Panc1 (cell line): Measurements from ENCODE around the gene UPK2. TPM values are rescaled to one million over a fixed set of nuclear protein-coding genes. Genes with fewer than 3 reads are reported as not detected.

Experiments
- ATAC-seq: fragments of 200-7000 bp; cut with Tn5 transposase; 2 replicates; pipeline ENCODE4 v1.9.1; 2020; ENCODE audit warnings: mild to moderate bottlenecking, moderate library complexity
- BruUV-seq: library from RNA; stranded (reverse); fragments of 400-500 nt; replicated peaks from 2 replicates; lab custom pipeline; 2021; lab: Mats Ljungman, UMichigan
- CTCF ChIA-PET: fragments of 300-600 bp; sonication (Branson Sonifier 250); formaldehyde crosslinking; loops from one replicate; lab custom pipeline; 2022; ENCODE audit warnings: antibody characterized with exemption; lab: Charles Lee
- POLR2A ChIA-PET: fragments of 300-600 bp; sonication (Branson Sonifier 250); formaldehyde crosslinking; loops from one replicate; lab custom pipeline; 2022; ENCODE audit warnings: antibody characterized with exemption; lab: Charles Lee
- DNase-seq: peaks from one replicate; pipeline ENCODE4 v3.0.0-alpha.2; 2010; ENCODE audit warnings: low read depth, low spot score
- H3K27ac ChIP-seq: 2 replicates; pipeline ENCODE4 v1.5.1; 2011; ENCODE audit warnings: mild to moderate bottlenecking, low read length, inconsistent platforms
- H3K27me3 ChIP-seq: fragments of 200-500 bp; sonication (Bioruptor generic); 2 replicates; pipeline ENCODE4 v1.6.0; 2014; ENCODE audit warnings: low read length, inconsistent platforms; ENCODE audit not compliant: control insufficient read depth, insufficient read depth
- H3K36me3 ChIP-seq: fragments of 200-500 bp; sonication (Bioruptor generic); 2 replicates; pipeline ENCODE4 v1.5.1; 2014; ENCODE audit warnings: inconsistent platforms, mild to moderate bottlenecking, low read length, moderate library complexity; ENCODE audit not compliant: control insufficient read depth, insufficient read depth
- H3K4me1 ChIP-seq: 2 replicates; pipeline ENCODE4 v1.5.1; 2011; ENCODE audit warnings: inconsistent platforms, mild to moderate bottlenecking, low read length, moderate library complexity; ENCODE audit not compliant: control insufficient read depth, insufficient read depth
- H3K4me3 ChIP-seq, 2 experiments: 2 replicates each; pipeline ENCODE4 v1.5.1; 2011 to 2012; ENCODE audit warnings: low read depth in 2 of 2, low read length in 2 of 2, mild to moderate bottlenecking in 2 of 2, inconsistent platforms in 1 of 2, moderate library complexity in 1 of 2
- H3K9me3 ChIP-seq: fragments of 200-500 bp; sonication (Bioruptor generic); 2 replicates; pipeline ENCODE4 v1.5.1; 2014; ENCODE audit warnings: low read depth, mild to moderate bottlenecking, inconsistent platforms, low read length, moderate library complexity; ENCODE audit not compliant: control insufficient read depth, insufficient read depth
- POLR2AphosphoS5 ChIP-seq: IDR thresholded peaks from 2 replicates; pipeline ENCODE4 v1.6.1; 2012; ENCODE audit warnings: mild to moderate bottlenecking, low read depth, low read length, moderate library complexity
- SIN3A ChIP-seq: IDR thresholded peaks from 2 replicates; pipeline ENCODE4 v1.6.1; 2012; ENCODE audit warnings: low read depth, mild to moderate bottlenecking, low read length, moderate library complexity, borderline replicate concordance; ENCODE audit not compliant: insufficient read depth
- TCF7L2 ChIP-seq: IDR thresholded peaks from 2 replicates; pipeline ENCODE4 v1.6.1; 2011; ENCODE audit warnings: mild to moderate bottlenecking, low read depth, low read length, inconsistent platforms
- in situ Hi-C: cut with HindIII; loops from 2 replicates; pipeline ENCODE4 v1.10.0; 2016; ENCODE audit warnings: low sequenced_read_pairs, low pct_unique_long_range_greater_than_20kb
- intact Hi-C: fragments of 100-400 bp; cut with micrococcal nuclease; formaldehyde crosslinking; loops from one replicate; pipeline ENCODE4 v1.10.0; 2022; ENCODE audit not compliant: unreplicated experiment
- total RNA-seq: library from RNA; stranded (reverse); gene quantifications from one replicate; pipeline ENCODE4 v1.2.1, GENCODE V29; 2021; ENCODE audit not compliant: unreplicated experiment
- TF ChIP-seq, protein P1 (sequence below): fragments of 450-650 bp; IDR thresholded peaks from 2 replicates; pipeline ENCODE4 v1.5.1; 2017; ENCODE audit warnings: mild to moderate bottlenecking
- TF ChIP-seq, protein P2 (sequence below), 2 experiments: IDR thresholded peaks; 2 replicates each; pipeline ENCODE4 v1.6.1; 2011 to 2012; ENCODE audit warnings: low read depth in 2 of 2, control low read depth in 1 of 2, low read length in 1 of 2, mild to moderate bottlenecking in 1 of 2, moderate library complexity in 1 of 2; ENCODE audit not compliant: insufficient read depth in 1 of 2

Gene UPK2
- total RNA-seq, 1 experiment from 2014 or later, result 0.92 TPM

DNA sequence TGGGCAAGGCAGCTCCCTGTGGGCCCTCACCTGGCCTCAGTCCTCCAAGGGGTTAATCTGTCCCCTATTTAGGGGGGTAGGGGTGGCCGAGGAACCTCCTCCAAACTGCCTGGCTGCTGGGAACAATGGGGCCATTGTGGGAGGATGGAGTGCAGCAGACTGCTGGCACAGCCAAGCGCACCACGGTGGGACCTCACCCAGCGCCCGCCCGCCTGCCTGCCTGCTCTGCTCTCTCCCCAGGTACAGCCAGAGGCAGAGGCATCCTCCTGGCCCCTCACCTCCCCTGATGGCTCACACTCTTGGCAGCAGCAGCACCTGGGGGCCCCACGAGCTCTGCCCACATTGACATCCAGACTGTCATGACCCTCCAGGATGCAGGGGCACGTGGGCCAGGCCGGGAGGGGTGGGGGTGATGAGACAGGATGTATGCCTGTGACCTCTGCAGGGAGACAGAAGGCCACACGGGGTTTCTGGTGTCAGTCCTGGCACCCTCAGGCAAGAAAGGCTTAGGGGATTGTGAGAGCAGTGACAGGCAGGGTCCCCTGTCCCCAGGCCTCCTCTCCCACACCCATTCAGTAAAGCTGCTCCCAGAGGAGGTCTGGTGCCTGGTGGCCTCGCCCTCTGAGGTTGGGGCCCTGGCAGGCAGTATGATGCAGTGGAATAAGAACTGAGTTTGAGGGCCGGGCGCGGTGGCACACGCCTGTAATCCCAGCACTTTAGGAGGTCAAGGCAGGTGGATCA, 41.8 kb upstream of the UPK2 start:
- peak; percentile 4 for ATAC-seq

DNA sequence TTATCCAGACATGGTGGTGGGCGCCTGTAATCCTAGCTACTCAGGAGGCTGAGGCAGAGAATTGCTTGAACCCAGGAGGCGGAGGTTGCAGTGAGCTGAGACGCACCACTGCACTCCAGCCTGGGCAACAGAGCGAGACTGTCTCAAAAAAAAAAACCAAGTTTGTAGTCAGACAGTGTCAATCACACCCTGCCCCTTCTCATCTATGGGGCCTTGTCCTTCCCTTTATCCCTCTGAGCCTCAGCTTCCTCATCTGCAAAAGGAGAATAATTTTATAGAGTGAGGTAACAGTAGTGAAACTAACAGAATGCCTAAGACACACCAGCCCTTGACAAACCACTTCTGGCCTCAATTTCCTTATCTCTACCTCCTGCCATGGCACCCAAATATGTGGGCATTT, 41.1 kb upstream of the UPK2 start:
- Histone ChIP-seq H3K27ac (peak overlapping the region; percentile 99), H3K27me3 (no peaks in the 10 kb centered on the region), H3K36me3 (peaks cover 3% of the 10 kb centered on the region), H3K4me3 (no peak overlapping the region), H3K4me1 (peaks cover 93% of the 10 kb centered on the region), H3K9me3 (no peaks in the 10 kb centered on the region)
- in situ Hi-C loops, result no loop called here
- ChIA-PET CTCF (no interaction called here), POLR2A (interaction anchor here (0.6 to 1.7 kb wide), 2 partner anchors 9 to 124 kb away, joined by 4 to 10 read pairs; no protein-coding TSS in a partner anchor)
- intact Hi-C loops, result no loop called here
- no peak for DNase-seq
- no TSS peak for BruUV-seq
- no peak for ATAC-seq
- TF ChIP-seq SIN3A (no peak), POLR2AphosphoS5 (no peak)

More for the DNA sequence above, 41.8 kb upstream of the UPK2 start:
- CTCF ChIA-PET, result no interaction called here
- H3K4me1 ChIP-seq, result peaks cover 93% of the 10 kb centered on the region
- H3K27ac ChIP-seq, result peak overlapping the region; percentile 99
- no peak overlapping the region for H3K4me3 ChIP-seq
- H3K9me3 ChIP-seq, result no peaks in the 10 kb centered on the region
- no TSS peak for BruUV-seq
- intact Hi-C loops (no loop called here), in situ Hi-C loops (no loop called here)
- POLR2A ChIA-PET, result interaction anchor here (0.6 to 1.7 kb wide), 5 partner anchors 9 to 444 kb away, joined by 3 to 10 read pairs (median 4); partner anchors contain the start of gene BCL9L
- TF ChIP-seq SIN3A (0 out of 2 replicates have a peak, but pooled peaks have one; percentile 23), POLR2AphosphoS5 (no peak)
- H3K27me3 ChIP-seq, result no peaks in the 10 kb centered on the region
- no peak for DNase-seq
- H3K36me3 ChIP-seq, result peaks cover 3% of the 10 kb centered on the region

DNA sequence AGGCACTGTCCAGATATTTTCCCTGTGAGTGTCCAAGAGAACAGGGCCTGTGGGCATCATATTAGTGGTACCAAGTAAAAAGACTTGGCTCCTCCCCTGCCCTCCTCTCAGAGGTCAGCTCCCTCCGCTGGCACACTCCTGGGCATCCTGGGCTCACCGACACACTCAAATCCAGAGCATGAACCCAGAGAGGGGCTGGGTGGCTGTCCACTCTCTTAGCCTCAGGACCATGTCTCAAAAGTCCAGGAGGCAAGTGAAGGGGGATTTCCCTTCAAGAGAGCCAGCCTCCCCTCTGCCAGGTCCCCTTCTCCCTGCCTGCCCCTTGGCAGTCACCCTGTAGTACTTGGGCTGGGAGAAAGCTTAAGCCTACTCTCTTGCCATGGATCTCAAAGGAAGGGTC, 40.7 kb upstream of the UPK2 start:
- H3K4me1 ChIP-seq, result peaks cover 94% of the 10 kb centered on the region
- intact Hi-C loops (no loop called here), in situ Hi-C loops (no loop called here)
- H3K36me3 ChIP-seq, result peaks cover 3% of the 10 kb centered on the region
- ChIA-PET CTCF (interaction anchor here (0.5 kb wide), 1 partner anchor 291 kb away, joined by 5 read pairs; the partner anchor contains the start of gene CBL), POLR2A (no interaction called here)
- H3K27me3 ChIP-seq, result no peaks in the 10 kb centered on the region
- no peak for ATAC-seq
- no peak for DNase-seq
- no TSS peak for BruUV-seq
- H3K4me3 ChIP-seq, result no peak overlapping the region
- no peaks in the 10 kb centered on the region for H3K9me3 ChIP-seq
- TF ChIP-seq, protein P1, sequence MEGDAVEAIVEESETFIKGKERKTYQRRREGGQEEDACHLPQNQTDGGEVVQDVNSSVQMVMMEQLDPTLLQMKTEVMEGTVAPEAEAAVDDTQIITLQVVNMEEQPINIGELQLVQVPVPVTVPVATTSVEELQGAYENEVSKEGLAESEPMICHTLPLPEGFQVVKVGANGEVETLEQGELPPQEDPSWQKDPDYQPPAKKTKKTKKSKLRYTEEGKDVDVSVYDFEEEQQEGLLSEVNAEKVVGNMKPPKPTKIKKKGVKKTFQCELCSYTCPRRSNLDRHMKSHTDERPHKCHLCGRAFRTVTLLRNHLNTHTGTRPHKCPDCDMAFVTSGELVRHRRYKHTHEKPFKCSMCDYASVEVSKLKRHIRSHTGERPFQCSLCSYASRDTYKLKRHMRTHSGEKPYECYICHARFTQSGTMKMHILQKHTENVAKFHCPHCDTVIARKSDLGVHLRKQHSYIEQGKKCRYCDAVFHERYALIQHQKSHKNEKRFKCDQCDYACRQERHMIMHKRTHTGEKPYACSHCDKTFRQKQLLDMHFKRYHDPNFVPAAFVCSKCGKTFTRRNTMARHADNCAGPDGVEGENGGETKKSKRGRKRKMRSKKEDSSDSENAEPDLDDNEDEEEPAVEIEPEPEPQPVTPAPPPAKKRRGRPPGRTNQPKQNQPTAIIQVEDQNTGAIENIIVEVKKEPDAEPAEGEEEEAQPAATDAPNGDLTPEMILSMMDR, result no peak
- TF ChIP-seq, protein P2, sequence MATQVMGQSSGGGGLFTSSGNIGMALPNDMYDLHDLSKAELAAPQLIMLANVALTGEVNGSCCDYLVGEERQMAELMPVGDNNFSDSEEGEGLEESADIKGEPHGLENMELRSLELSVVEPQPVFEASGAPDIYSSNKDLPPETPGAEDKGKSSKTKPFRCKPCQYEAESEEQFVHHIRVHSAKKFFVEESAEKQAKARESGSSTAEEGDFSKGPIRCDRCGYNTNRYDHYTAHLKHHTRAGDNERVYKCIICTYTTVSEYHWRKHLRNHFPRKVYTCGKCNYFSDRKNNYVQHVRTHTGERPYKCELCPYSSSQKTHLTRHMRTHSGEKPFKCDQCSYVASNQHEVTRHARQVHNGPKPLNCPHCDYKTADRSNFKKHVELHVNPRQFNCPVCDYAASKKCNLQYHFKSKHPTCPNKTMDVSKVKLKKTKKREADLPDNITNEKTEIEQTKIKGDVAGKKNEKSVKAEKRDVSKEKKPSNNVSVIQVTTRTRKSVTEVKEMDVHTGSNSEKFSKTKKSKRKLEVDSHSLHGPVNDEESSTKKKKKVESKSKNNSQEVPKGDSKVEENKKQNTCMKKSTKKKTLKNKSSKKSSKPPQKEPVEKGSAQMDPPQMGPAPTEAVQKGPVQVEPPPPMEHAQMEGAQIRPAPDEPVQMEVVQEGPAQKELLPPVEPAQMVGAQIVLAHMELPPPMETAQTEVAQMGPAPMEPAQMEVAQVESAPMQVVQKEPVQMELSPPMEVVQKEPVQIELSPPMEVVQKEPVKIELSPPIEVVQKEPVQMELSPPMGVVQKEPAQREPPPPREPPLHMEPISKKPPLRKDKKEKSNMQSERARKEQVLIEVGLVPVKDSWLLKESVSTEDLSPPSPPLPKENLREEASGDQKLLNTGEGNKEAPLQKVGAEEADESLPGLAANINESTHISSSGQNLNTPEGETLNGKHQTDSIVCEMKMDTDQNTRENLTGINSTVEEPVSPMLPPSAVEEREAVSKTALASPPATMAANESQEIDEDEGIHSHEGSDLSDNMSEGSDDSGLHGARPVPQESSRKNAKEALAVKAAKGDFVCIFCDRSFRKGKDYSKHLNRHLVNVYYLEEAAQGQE (IDR thresholded peaks at IDR 0.05; ENCODE audit: insufficient read depth in 1 of 2, low read depth in 2 of 2, low read length in 1 of 2), result no peak
- no peak for TF ChIP-seq TCF7L2
- no peak for TF ChIP-seq SIN3A
- TF ChIP-seq POLR2AphosphoS5, result no peak
- H3K27ac ChIP-seq, result peak overlapping the region; percentile 99
